Germinal center (tissue), 1 donor: ENCODE measurements around the gene TPBG.
"Not testable (repeated sequence)": the region's sequence is repeated elsewhere in the genome, so short reads cannot be mapped to it uniquely, and the experiment has no call there.

Source experiments
- DNase-seq: peaks from one replicate; pipeline ENCODE4 v3.0.0; 2012; ENCODE audit warnings: mixed read lengths, low spot score

The TPBG gene

DNA sequence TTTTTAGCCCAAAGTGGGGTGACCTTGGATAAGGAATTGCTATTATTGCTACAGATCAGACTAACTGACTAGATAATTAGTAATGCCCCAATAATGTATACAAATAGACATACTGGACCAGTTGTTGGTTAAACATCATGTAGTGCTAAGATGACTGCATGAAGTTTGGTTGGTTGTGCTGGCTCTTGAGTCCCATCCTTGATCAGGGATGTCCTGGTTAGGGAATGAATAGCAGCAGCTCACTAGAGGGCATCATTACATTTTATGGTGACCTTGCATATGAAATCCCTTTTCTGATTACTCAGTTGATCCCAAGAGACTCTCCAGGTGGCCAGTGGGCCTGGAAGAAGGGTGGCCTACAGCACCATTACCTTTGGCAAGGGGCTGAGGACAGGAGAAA, 10.9 kb downstream of the TPBG start:
- DNase-seq, result no peak

DNA sequence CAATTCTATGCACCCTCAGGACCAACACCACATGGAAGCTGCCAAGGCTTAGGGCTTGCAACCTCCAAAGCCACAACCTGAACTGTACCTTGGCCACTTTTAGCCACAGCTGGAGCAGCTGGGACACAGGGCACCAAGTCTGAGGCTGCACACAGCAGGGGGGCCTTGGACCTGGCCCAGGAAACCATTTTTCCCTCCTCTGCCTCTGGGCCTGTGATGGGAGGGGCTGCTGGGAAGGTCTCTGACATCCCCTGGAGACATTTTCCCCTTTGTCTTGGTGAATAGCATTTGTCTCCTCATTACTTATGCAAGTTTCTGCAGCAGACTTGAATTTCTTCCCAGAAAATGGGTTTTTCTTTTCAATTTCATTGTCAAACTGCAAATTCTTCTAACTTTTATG, 13.0 kb downstream of the TPBG start:
- no peak for DNase-seq

DNA sequence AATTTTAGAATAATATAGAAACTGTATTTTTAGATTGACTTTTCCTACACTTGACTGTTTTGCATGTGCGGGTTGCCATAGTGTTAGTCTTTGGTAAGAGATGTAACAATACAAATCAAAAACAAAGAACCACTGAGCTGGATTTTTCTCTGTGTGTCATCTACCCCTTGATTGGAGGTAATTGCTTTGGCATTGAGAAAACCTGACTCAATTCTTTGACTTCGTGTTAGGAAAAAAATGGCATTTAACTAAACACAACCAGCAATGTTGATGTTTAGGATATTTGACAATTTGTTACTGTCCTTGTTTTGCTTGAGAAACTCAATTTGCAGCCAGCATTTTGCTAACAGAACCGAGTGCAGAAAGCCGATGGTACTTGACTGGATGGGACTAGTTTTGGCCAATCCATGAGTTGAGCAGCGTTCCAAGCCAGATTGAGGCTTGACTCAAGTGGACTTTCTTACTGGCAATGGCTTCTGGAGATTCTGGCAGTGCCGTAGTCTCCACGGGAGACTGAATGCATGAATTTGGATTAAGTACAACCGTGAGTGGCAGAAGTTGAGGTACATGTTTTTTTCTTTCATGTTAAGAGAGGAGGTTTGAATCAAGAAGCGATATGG, 17.1 kb downstream of the TPBG start:
- DNase-seq, result no peak

DNA sequence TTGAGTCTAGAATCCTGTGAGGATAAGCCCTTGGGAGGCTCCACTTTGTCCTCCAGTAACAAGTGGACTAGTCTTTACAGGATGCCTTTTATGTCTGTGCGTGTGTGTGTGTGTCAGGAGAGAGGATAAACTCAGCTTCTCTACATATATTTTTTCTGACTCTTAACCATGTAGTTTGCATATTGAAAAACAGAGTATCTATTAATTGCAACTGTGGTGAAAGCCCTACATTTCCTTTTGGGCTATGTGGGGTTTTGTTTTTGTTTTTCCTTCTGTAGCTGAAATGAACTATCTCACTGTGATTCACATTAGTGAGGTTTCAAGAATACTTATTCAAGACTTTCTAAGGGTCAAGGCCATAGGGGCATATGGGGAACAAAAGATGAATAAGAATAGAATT, 17.7 kb downstream of the TPBG start:
- no peak for DNase-seq

DNA sequence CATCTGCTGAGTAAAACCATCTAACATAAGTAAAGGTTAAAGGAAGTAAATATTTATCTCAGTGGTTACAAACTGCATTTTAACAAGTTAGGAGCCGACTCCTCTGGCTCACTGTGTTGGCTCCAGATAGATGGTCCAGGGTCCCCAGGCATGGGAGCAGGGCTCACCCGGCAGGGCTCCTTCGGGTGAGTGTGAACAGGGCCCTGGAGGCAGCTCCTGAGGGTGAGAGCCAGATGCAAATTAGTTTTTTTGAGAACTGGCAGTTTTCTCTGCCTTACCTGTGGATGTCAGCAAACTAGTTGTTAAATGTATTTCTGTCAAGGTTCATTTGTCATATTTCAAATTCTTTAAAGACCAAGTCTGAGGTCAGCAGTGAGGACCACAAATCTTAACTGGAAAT, 21.5 kb downstream of the TPBG start:
- DNase-seq, result no peak

DNA sequence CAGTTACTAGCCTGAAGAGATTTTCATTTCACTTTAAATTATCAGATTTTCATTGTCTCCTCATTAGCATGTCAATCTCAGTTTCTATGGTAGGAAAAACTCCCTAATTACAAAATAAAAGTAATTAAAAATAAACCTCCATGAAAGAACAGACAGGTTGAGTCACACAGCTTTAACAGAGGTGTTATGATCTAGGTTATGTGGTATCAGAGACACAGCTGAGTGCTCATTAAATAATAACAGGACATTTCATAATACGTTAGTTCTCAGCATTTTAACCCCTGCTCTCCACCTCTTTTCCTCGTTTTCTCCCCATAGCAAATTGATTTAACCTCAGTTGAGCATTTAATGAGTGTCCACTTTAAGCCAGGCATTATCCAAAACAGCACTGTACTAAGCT, 21.9 kb downstream of the TPBG start:
- no peak for DNase-seq

DNA sequence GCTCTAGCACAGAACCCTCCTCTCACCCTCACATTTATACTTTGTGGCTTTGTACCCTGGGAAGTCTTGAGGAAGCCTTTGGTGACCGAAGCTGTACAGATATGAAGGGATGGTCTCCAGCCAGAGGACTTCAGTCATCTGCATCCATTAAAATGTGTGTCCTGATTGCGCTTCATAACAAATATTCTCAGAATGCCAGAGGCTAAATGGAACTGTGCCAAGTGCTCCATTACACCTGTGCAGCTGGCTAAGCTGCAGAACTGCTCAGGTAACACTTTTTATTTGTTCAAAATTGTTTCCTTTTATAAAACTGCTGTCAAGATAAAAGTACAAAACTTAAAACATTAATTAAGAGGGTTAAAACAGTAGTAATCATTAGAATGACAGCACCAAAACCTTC, 22.3 kb downstream of the TPBG start:
- DNase-seq, result no peak

DNA sequence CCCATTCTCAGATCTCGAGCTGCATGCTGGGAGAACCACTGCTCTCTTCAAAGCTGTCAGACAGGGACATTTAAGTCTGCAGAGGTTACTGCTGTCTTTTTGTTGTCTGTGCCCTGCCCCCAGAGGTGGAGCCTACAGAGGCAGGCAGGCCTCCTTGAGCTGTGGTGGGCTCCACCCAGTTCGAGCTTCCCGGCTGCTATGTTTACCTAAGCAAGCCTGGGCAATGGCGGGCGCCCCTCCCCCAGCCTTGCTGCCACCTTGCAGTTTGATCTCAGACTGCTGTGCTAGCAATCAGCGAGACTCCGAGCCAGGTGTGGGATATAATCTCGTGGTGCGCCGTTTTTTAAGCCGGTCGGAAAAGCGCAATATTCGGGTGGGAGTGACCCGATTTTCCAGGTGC, 31.2 kb downstream of the TPBG start:
- DNase-seq, result not testable (repeated sequence)

DNA sequence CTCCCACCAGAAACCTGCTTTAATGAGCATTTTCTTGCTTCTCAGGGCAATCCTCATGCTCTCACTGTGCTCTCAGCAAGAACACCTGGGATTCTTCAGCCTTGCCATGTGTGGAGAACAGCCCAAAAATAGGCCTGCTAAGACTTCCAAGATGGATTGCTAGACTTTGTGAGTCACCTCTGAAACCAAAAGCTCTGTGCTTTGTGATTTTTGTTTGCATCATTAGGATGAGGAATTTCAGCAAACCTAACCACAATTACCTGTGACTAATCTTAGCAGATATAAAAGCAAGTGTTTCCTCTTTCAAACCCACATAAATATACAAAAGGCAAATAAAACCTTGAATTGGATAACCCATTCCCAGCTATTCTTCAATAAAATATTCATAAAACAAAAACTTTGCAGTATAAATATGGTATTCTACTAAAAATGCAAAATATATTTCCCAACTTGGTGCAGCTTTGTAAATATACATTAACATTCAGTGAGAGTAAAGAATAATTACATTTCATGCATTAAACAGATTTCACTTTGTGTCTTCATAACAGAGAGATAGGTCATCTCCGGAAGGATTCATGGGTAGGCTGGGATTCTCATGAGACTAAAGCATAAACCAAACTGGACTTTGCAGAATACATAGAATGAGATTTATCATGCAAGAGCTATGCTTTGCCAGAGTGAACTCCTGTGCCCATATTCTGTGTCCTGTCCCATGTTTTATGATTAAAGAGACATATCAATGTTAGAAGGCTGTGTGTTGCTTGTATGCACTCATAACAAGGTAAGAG, 33.5 kb downstream of the TPBG start:
- DNase-seq, result no peak

DNA sequence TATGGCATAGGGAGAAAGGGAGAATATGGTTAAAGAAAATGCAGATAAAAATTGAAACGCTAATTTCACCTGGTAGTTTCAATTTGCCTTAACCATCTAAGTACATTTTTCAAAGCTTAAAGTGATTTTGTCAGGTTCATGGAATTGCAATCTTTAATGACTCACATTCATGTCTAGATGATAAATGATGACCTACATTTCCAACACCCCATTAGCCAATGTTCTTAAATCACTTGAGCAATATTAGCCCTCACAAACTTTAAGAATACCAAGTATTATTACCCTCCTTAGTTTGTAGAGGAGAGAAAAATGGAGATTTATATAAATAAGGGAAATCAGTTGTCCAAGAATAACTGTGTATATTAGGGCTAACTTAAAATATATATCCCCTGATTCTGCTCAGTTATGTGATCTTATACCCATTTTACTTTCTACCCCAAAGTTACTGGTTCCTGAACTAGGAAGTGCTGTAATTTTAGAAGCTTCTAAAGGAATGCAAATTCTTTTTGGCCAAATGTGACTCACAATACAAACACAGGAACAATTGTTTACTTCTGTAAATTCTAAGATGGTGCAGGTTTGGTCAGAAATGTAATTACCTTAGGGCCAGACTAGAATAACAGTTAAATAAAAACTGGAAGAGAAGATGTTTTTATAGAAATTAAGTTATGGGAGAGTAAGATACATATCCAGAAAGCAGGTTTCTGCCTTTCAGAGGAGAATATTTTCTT, 34.5 kb downstream of the TPBG start:
- DNase-seq, result no peak

DNA sequence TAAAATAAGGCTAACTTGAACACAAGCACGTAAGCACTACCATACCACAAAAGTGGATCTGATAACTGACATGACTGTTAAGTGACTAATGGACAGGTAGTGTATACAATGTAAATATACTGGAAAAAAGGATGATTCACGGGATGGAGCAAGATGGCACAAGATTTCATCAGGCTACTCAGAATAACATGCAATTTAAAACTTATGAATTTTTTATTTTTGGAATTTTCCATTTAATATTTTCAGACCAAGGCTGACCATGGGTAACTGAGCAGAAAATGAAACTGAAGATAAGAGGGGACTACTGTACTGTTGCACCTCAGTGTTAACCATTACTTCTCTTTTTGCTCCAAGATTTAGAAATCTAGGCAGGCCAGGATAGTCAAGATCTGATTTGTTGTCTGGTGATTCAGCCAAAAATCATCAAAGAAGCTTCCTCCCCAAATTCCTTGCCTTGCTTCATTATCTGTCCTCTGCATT, 45.4 kb downstream of the TPBG start:
- no peak for DNase-seq

DNA sequence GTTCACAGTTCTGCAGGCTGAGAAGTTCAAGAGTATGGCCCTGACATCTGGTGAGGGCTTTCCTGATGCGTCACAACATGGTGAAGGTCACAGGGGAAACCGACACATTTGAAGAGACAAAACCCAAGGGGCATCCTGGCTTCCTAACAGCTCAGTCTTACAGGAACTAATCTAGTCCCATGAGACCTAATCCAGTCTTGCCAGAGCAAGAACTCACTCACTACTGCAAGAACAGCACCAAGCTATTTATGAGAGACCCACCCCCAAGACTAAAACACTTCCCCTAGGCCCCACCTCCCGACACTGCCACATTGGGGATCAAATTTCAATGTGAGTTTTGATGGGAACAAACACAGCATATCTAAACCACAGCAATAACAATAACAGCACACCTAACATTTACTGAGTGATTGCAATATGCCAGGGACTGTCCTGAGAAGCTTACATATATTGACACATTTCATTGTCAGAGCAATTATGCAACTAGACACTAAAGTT, 46.6 kb downstream of the TPBG start:
- no peak for DNase-seq

DNA sequence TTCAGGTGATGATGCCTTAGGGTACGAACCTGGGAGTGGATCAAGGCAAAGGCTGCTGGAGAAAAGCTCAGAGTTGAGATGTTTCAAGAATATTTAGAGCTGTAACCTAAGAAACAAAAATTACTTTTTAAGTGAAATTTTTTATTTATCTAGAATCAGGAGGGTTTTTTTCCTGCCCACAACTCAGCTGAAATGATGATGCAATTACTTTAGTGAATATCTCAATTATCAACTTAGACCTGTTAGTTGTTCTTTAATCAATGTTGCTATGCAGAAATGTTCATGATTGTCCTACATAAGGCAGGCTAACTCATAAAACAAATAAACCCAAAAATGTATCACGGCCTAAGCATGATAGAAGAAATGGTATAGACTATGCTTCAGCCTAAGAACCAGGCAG, 50.3 kb downstream of the TPBG start:
- DNase-seq, result no peak

DNA sequence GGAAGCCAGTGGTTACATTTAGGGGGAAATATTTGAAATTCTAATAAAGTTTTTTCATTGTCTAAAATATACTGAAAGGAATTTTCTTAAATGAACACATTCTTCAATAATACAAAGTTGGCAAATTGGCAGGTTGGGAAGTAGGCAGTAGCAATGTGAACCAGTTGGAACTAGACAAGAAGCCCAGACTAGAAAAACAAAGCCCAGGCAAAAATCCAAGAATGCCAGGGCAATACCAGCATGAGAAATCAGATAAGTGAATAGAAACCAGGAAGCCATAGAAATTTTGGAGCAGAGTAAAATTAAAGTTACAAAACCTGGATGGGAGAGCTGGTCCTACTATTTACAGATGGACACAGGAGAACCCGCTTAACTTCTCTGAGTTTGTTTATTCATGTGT, 52.2 kb downstream of the TPBG start:
- DNase-seq, result no peak

DNA sequence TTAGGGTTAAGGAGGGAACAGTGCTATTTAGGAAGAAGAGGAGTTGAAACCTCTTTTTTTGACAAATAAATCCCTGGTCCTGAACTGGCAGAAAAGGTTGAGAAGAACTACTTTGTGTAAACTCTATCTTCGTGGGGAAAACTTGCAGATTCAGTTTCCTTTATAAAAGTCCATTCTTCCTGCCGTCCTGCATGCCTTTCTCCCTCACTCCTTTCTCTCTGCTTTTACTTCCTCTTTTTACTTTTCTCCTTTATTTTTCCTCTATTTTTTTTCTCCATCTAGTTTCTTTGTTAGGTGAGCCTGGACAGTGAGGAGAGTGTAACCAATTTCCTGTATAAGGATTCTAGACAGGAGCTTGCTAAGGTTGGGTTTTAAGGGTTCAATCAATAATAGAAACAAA, 52.7 kb downstream of the TPBG start:
- no peak for DNase-seq
